ENCODE data around the gene OSBPL10. TPM values are rescaled to one million over a fixed set of nuclear protein-coding genes. Genes with fewer than 3 reads are reported as not detected.

The OSBPL10 gene
- total and polyA plus RNA-seq, 3 donors from 2014 or later: 113 to 175 (median 160) TPM

DNA sequence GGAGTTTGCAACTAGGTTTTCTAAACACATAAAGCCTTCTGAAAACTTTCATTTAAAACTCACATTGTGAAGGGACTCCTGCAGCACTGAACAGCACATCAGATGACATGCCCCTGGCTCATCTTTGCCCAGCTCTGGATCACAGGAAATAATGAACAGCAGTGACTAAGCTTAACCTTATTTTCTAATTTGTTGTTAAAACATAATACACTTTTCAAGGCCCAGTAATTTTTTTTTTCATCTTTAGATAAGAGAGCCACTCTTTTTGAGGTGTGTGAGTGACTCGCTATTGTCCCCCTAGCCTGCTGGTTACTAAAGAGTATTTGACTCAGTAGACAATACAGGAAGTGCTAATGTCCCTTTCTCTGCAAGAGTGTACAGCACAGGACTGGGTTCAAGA lies 204.0 kb downstream of the OSBPL10 start:
- Histone ChIP-seq H3K9me3 (no peaks in the 10 kb centered on the region), H3K27me3 (no peaks in the 10 kb centered on the region), H3K27ac (no peak overlapping the region), H3K36me3 (ENCODE audit: low read depth, missing control alignments) (no peaks in the 10 kb centered on the region), H3K4me3 (no peak overlapping the region), H3K4me1 (no peaks in the 10 kb centered on the region)
- intact Hi-C loops (cut with DNase I; ENCODE audit: low total_unique reads): no loop called here
- TF ChIP-seq POLR2A (IDR thresholded peaks at IDR 0.05) (no peak), CTCF (IDR thresholded peaks at IDR 0.05) (no peak)
- DNase-seq: no peak
- 97 to 100% methylated on average over 1 of the region's 1 CpG for WGBS, 2 donors

DNA sequence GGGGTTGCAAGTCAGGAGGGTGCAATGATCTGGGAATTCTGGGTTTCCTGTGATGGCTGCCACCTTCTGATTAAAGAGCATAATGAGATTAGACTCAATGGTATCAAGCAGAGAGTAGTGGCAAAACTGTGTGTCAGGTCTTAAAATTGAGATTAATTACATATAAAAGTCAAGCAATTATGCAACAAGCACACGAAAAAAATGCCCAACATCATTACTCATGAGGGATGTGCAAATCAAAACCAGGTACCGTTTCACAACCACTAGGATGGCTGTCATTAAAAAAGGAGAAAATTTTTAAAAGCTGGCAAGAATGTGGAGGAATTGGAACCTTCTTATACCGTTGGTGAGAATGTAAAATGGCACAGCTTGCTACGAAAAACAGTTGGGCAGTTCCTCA lies 205.0 kb downstream of the OSBPL10 start:
- no peak for TF ChIP-seq POLR2A (IDR thresholded peaks at IDR 0.05)
- TF ChIP-seq CTCF (IDR thresholded peaks at IDR 0.05): no peak
- no peaks in the 10 kb centered on the region for H3K4me1 ChIP-seq
- H3K36me3 ChIP-seq (ENCODE audit: low read depth, missing control alignments): no peaks in the 10 kb centered on the region
- no peaks in the 10 kb centered on the region for H3K9me3 ChIP-seq
- H3K27ac ChIP-seq: no peak overlapping the region
- no peaks in the 10 kb centered on the region for H3K27me3 ChIP-seq
- H3K4me3 ChIP-seq: no peak overlapping the region
- DNase-seq: no peak
- WGBS, 2 donors: 91 to 92% methylated on average over 4 of the region's 4 CpGs
- intact Hi-C loops (cut with DNase I; ENCODE audit: low total_unique reads): no loop called here

- H3K36me3 ChIP-seq (ENCODE audit: low read depth, missing control alignments): no peaks in the 10 kb centered on the region
- H3K9me3 ChIP-seq: no peaks in the 10 kb centered on the region
- no peak for TF ChIP-seq CTCF (IDR thresholded peaks at IDR 0.05)
- TF ChIP-seq POLR2A (IDR thresholded peaks at IDR 0.05): no peak
- no peak overlapping the region for H3K4me3 ChIP-seq
- H3K4me1 ChIP-seq: no peaks in the 10 kb centered on the region
- no peak for DNase-seq
- WGBS, 2 donors: 91 to 95% methylated on average over 4 of the region's 4 CpGs
- intact Hi-C loops (cut with DNase I; ENCODE audit: low total_unique reads): no loop called here
- H3K27me3 ChIP-seq: no peaks in the 10 kb centered on the region
- no peak overlapping the region for H3K27ac ChIP-seq
Measured at GRCh38 chr3:31775383-31775782, 205.7 kb downstream of the OSBPL10 start.

DNA sequence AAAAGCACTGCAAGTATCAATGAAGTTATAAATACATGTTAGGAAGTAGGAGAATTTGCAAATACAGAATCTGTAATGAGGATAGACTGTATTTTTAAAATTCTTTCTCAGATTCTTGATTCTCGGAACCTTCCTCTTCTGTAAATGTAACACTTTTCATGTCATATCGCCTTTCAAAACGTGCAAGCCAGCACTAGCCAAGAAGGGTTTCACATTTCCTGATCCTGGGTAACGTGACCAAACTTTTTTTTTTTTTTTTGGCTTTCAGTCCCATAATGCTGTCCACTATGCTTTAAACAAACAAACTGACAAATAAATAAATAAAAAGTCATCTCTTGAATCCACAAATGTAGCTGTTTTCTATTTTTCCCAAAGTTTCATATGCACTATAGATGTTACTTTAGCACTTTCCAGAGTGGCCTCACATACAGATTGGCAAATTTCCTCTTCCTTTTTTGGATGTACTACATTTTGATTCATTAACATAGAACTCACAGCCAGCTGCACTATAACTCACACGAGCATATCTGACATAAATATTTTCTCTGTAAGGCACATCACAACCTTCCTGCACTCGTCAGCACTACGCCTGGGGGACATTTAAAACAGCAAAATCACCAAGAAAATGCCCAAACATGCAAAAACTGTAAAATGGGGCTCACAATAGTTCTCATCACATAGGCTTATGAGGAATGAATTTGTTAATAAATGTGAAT lies 208.1 kb downstream of the OSBPL10 start:
- no peaks in the 10 kb centered on the region for H3K4me1 ChIP-seq
- H3K4me3 ChIP-seq: no peak overlapping the region
- no peaks in the 10 kb centered on the region for H3K9me3 ChIP-seq
- intact Hi-C loops (cut with DNase I; ENCODE audit: low total_unique reads): no loop called here
- no peak overlapping the region for H3K27ac ChIP-seq
- H3K27me3 ChIP-seq: no peaks in the 10 kb centered on the region
- TF ChIP-seq POLR2A (IDR thresholded peaks at IDR 0.05) (no peak), CTCF (IDR thresholded peaks at IDR 0.05) (no peak)
- 82% methylated on average over 7 of the region's 7 CpGs for WGBS, 2 donors
- no peak for DNase-seq
- H3K36me3 ChIP-seq (ENCODE audit: low read depth, missing control alignments): no peaks in the 10 kb centered on the region

GRCh38 chr3:31772272-31772671 lies 208.8 kb downstream of the OSBPL10 start:
- Histone ChIP-seq H3K4me3 (no peak overlapping the region), H3K4me1 (no peaks in the 10 kb centered on the region), H3K27me3 (no peaks in the 10 kb centered on the region), H3K36me3 (ENCODE audit: low read depth, missing control alignments) (no peaks in the 10 kb centered on the region), H3K9me3 (no peaks in the 10 kb centered on the region), H3K27ac (no peak overlapping the region)
- intact Hi-C loops (cut with DNase I; ENCODE audit: low total_unique reads): no loop called here
- WGBS, 2 donors: 83 to 84% methylated on average over 4 of the region's 4 CpGs
- DNase-seq: no peak
- TF ChIP-seq POLR2A (IDR thresholded peaks at IDR 0.05) (no peak), CTCF (IDR thresholded peaks at IDR 0.05) (no peak)
